ENCODE measurements around the gene FCRLB. TPM values are rescaled to one million over a fixed set of nuclear protein-coding genes. Genes with fewer than 3 reads are reported as not detected.
"Not testable (repeated sequence)": the region's sequence is repeated elsewhere in the genome, so short reads cannot be mapped to it uniquely, and the experiment has no call there.

The FCRLB gene
- total RNA-seq = not detected

- no peak for DNase-seq (ENCODE audit: low spot score in 2 of 2)
- Histone ChIP-seq H3K36me3 (no peaks in the 10 kb centered on the region), H3K27ac (no peak within 1 kb of the TSS), H3K27me3 (no peaks in the 10 kb centered on the region), H3K9me3 (no peaks in the 10 kb centered on the region), H3K4me1 (peaks cover 0 to 6% of the 10 kb centered on the region in 2 donors), H3K4me3 (no peak within 1 kb of the TSS)
- intact Hi-C loops (cut with DNase I) = no loop called here
- no peak for TF ChIP-seq CTCF (IDR thresholded peaks at IDR 0.05)
Observed at GRCh38 chr1:161720956-161721737, at the start of gene FCRLB. TSS of gene FCRLB (plus strand) at chr1:161721544. CDS start at chr1:161722673, 1,129 bp downstream.

GRCh38 chr1:161673437-161673836 is 47.9 kb upstream of the FCRLB start:
- H3K27ac ChIP-seq; H3K27me3 ChIP-seq; H3K36me3 ChIP-seq; H3K9me3 ChIP-seq; intact Hi-C loops (cut with DNase I); H3K4me3 ChIP-seq; DNase-seq (ENCODE audit: low spot score in 2 of 2); H3K4me1 ChIP-seq: not testable (repeated sequence)

GRCh38 chr1:161674447-161674846 is 46.9 kb upstream of the FCRLB start:
- H3K27me3 ChIP-seq; H3K4me1 ChIP-seq; H3K36me3 ChIP-seq; intact Hi-C loops (cut with DNase I); H3K9me3 ChIP-seq; H3K27ac ChIP-seq; H3K4me3 ChIP-seq; DNase-seq (ENCODE audit: low spot score in 2 of 2): not testable (repeated sequence)

GRCh38 chr1:161674908-161675307 is 46.4 kb upstream of the FCRLB start:
- H3K9me3 ChIP-seq; H3K36me3 ChIP-seq; H3K27me3 ChIP-seq; DNase-seq (ENCODE audit: low spot score in 2 of 2); intact Hi-C loops (cut with DNase I); H3K4me1 ChIP-seq; H3K27ac ChIP-seq; H3K4me3 ChIP-seq: not testable (repeated sequence)

GRCh38 chr1:161676441-161676840 is 44.9 kb upstream of the FCRLB start:
- intact Hi-C loops (cut with DNase I) = no loop called here
- Histone ChIP-seq H3K9me3 (no peaks in the 10 kb centered on the region), H3K36me3 (no peaks in the 10 kb centered on the region), H3K4me1 (no peaks in the 10 kb centered on the region), H3K4me3 (no peak overlapping the region), H3K27me3 (no peaks in the 10 kb centered on the region), H3K27ac (no peak overlapping the region)
- no peak for DNase-seq (ENCODE audit: low spot score in 2 of 2)
- TF ChIP-seq CTCF (IDR thresholded peaks at IDR 0.05) = no peak

GRCh38 chr1:161676958-161677689 is 44.2 kb upstream of the FCRLB start:
- Histone ChIP-seq H3K27me3 (no peaks in the 10 kb centered on the region), H3K36me3 (no peaks in the 10 kb centered on the region), H3K4me1 (no peaks in the 10 kb centered on the region), H3K4me3 (no peak overlapping the region), H3K9me3 (no peaks in the 10 kb centered on the region), H3K27ac (no peak overlapping the region)
- intact Hi-C loops (cut with DNase I) = no loop called here
- no peak for DNase-seq (ENCODE audit: low spot score in 2 of 2)
- TF ChIP-seq CTCF (IDR thresholded peaks at IDR 0.05) = no peak

- Histone ChIP-seq H3K36me3 (no peaks in the 10 kb centered on the region), H3K27ac (no peak overlapping the region), H3K4me3 (no peak overlapping the region), H3K9me3 (no peaks in the 10 kb centered on the region), H3K4me1 (no peaks in the 10 kb centered on the region), H3K27me3 (no peaks in the 10 kb centered on the region)
- DNase-seq (ENCODE audit: low spot score in 2 of 2) = no peak
- intact Hi-C loops (cut with DNase I) = no loop called here
- no peak for TF ChIP-seq CTCF (IDR thresholded peaks at IDR 0.05)
Observed at GRCh38 chr1:161678500-161678899, 42.8 kb upstream of the FCRLB start.

All from ascending aorta (tissue), 2 donors.